ENCODE results near the gene FSD1.

Gene FSD1

DNA sequence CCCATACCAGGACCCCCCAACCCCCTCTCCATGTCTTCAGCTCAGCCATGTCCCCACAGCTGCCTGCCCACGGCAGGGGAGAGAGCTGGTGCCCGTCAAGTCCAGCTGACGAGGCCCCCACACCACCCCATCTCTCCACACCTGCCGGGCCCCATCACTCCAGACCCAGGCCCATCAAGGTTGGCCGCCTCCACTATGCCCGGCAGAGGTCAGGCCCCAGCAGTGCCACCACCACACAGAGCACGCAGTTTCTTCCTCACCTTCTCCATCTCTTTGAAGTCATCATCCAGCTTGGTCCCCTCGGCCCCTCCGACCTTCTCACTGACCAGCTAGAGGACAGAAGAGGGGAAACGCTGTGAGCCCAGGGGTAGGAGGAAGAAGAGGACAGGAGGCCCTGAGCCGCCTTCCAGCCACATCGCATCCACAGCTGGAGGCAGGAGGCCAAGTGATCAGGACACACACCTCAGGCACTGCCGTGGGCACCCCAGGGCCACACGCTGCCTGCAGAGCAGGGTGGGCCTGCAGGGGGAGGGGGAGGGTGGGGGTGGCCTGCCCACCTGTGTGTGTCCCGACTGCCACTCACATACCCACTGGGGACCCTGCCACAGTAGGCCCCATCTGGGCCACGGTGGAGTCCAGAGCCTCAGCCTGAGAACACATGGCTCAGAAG lies 62.4 kb downstream of the FSD1 start:
- DNase-seq, result no peak

DNA sequence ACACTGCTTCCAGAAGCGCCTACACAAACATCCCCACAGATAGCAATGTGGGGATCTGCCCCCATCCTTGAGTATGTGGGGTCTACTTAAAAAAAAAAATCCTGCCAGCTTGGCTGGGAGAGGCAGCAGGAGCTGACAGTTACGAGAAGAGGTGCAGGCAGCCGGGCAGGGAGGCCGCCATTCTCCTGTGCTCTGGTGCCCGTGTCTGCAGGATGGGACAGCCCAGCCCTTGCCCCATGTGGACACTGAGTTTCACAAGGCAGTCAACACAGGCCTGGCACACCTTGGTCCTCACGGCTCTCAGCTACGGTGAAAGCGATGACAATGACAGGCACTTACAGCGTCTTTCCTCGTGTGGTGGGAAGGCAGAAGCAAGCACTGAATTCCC lies 62.9 kb downstream of the FSD1 start:
- DNase-seq, result no peak

DNA sequence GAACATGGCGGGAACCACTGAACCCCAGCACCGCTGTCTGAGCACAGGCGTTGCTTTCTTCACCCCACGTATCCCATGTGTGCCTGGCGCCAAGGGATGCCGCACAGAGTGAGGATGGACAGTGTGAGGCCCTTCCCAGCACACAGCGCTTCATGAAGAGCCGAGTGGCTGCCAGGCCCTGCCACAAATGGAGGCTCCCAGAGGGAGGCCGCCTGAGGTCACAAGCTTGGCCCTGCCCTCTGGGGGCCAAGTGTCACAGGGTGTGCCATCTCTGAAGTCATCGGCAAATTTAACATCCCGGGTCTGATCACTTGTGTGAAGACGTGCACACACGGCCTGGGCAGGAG lies 63.4 kb downstream of the FSD1 start:
- no peak for DNase-seq

DNA sequence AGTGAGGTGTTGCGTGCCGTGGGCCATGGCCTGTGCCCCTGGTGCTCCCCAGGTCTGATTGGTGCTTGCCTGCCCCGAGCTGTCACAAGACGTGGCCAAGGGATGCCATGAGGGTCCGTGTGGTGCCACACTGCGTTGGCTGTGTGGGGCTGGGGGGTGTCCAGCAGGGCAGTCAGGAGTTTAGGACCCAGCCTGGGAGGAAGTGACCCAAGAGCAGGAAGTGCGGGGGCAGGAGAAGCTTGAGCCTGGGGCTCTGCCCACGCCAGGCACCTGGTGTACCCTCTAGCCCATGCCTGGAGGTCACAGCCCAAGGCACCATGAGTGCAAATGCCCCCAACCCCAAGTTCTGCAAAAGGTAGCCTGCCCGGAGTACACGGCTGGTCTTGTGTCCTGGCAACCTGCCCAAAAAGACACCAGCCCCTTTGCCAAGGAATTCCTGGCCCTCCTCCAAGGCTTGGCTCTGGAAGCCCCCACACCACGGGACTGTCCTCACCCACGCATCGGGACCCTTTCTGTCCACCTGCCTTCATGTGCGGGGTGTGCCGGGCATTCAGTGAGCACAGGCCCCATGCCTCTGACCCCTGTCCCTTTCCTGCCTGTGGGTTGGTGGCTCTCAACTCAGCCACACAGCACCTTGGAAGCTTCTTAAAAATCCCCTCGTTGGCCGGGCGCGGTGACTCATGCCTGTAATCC lies 63.9 kb downstream of the FSD1 start:
- no peak for DNase-seq

DNA sequence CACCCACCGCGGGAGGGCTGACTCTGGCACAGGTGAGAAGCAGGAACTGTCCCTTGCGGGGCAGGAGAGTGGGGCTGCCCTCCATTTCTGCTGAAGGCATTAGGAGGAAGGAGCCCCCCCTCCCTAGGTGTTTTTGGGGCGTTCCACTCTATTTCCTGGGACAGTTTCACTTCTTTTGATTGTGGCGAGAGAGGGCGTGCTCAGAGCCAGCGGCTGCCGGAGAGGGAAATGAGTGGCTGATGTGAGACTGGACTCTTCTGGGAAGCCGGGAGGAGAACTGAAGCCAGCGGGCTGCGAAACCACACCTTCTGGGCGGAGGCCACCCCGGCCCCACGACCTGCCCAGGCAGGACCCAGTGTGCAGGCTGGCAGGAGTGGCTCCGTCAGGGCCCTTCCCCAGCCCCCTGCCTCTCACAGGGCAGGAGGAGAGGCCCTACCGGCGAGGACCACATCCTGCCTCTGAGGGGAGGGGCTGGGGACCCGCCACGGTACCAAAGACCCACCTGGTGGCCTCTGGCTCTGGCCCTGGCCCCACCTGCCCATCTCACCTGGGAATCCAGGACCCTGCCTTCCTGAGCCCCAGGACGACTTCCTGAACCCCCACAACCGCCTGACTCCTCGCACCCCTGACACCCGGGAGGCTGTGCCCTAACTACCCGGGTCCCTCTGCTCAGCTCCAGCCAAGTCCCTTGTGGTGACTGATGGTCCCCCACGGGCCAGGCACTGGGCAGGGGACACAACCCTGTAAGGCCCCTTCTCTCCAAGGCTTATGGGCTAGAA lies 64.9 kb downstream of the FSD1 start:
- DNase-seq, result no peak

DNA sequence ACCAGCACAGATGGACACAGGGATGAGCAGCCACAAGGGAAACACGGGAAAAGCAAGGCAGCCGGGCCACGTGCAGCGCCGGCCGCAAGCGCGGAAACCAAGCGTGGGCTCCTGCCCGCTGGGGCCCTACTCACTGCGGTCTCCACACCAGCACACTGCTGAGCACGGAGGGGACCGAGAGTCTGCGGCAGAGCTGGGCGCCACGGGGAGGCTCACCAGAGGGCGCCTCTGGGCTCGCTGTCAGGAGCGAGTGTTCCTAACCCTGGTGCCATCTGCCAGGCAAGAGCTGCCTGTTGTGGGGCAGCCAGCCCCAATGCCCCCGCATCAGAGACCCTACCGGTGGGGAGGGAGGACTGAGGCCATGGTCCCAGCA lies 65.5 kb downstream of the FSD1 start:
- DNase-seq, result no peak

DNA sequence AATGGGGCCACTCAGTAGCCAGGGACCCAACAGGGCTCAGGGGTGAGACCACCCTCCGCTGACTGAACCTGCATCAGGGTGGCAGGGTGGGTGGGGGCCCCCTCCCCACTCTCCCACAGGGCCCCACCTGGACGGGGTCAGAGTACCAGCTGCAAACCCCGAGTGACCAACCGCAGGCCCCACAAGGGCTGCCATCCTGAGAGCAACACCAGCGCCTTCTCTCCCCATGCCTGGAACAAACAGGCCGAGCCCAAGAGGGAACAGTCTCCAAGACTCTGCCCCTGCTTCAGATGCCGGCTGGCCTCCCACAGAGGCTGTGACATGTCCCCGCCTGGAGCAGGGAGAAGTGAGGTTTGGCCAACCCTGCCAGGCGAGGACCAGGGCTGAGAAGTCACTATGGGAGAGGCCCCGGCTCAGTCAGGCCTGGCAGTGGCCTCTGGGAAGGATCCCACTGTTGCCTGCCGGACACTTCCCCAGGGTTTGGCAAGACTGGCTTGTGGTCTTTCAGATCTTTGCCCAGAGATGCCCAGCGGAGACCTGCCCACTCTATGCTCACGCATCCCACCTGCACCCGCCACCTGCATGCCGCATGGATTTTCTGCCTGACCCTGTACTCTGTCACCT lies 66.1 kb downstream of the FSD1 start:
- DNase-seq, result no peak

DNA sequence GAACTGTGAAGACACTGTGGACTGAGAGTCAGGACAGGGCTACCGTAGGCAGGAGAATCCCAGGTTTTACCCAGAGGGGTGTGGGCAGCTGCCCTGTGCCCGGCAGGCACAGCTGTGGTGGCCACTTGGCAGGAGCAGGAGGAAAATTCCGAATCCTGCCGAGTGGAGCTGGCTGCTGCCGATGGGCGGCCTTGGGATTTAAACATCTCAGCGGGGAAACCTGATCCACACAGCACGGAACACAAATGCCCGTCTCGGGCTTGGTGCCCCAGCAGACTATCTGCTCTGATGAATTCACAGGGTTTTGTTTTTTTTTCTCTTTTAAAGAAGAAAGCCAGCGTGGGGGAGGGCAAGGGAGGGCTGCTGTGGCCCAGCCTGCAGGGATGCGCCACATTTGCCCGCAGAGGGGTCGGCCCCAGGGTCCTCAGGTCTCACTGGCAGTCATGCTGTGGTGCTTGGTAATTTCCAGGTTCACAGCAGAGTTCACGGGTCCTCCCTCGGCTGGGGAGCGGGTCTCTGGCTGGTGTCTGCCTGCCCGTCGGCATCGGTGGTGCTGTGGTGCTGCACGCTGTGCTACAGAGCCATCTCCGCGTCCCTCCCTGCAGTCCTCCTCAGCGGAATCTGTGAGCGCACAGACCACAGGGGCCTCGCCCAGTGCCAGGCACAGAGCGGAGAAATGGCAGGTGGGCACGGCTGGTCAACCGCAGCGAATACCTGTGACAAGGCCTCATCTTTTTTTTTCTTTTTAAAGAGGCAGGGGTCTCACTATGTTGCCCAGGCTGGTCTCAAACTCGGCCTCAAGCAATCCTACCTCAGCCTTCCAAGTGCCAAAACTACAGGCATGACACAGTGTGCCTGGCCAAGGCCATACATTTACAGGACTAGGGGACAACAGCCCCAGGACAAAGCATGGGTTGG lies 67.1 kb downstream of the FSD1 start:
- DNase-seq, result no peak

DNA sequence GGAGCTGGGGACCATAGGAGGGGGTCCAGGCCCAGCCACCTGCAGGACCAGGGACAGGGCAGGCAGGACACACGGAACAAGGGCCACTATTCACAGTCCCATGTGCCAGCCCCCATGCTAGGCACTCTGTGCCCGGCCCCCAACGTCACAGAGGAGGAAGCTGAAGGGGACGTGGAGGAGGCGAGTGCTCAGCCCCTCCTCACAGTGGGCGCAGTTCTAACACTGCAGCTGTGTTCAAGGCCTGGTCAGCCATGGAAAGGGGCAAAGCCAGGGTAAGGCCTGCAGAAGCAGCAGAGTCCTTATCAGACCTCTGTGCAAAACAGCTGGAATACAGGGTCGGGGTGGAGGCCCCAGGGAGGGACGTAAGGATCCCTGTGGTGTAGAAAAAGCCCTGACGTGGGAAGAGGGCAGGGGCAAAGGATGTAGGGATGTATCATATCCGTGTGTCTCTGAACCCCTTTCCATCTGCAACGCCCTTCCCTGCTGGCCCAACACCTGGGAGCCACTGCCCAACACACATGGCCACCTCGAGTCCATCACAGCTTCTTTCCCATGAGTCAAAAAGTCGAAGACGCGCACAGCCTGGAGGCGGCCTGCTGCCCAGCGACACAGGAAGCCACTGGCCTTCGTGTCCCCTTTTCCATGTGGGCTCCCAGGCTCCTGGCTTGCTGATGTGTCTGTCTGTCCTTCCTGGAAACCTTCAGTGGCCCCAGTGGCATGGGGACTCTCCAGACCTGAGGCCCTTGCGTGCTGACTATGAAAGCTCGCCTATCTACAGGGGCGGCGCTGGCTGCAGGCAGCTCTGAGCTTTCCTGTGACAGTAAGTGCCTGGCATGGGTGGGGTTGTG lies 68.0 kb downstream of the FSD1 start:
- no peak for DNase-seq

DNA sequence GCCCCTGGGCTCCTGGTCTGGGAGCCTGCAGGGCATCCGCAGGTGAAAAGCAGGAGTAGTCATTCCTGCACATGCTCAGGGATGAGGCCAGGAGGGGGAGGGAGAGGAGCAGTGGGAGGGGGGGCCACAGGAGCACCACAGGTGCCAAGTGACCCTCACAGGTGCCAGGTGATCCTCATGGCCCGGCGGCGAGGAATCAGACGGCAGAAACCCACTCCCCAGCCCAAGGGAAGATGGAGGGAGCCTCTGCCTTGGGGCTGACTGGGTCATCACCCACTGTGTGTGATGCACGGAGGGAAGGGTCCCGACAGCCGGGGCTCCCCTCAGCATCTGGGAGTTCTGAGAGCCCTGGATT lies 68.6 kb downstream of the FSD1 start:
- DNase-seq, result no peak
